Bronchial epithelial cell (primary cell): ENCODE data around the gene ITLN2. TPM values are rescaled to one million over a fixed set of nuclear protein-coding genes. Genes with fewer than 3 reads are reported as not detected.
"Not testable (repeated sequence)": the region's sequence is repeated elsewhere in the genome, so short reads cannot be mapped to it uniquely, and the experiment has no call there.

ENCODE experiments used
- DNase-seq: peaks from one replicate; pipeline ENCODE4 v3.0.0-alpha.2; 2010; ENCODE audit warnings: low read depth
- FAIRE-seq: peaks from 2 replicates; lab custom pipeline; 2011; peaks lifted over from hg19 to GRCh38; lab: Jason Lieb, UNC
- H3K27me3 ChIP-seq: 2 replicates; pipeline ENCODE4 v1.5.1; 2011; ENCODE audit warnings: low read length; ENCODE audit not compliant: control insufficient read depth, insufficient read depth
- H3K36me3 ChIP-seq: 2 replicates; pipeline ENCODE4 v1.5.1; 2011; ENCODE audit warnings: low read length; ENCODE audit not compliant: control insufficient read depth, insufficient read depth
- H3K4me3 ChIP-seq: 2 replicates; pipeline ENCODE4 v1.5.1; 2011; ENCODE audit warnings: mild to moderate bottlenecking, low read depth, low read length, control low read depth
- total RNA-seq: library from RNA; depleted of rRNA; stranded (reverse); fragments of >200 nt; gene quantifications from 2 replicates; pipeline ENCODE4 v1.2.1, GENCODE V29; 2014
- TF ChIP-seq, protein P1 (sequence below): IDR thresholded peaks from 2 replicates; pipeline ENCODE4 v1.5.1; 2011; ENCODE audit warnings: mild to moderate bottlenecking, moderate library complexity, low read length, control low read depth, inconsistent platforms; ENCODE audit not compliant: insufficient read depth, severe bottlenecking

Gene ITLN2
- total RNA-seq, 1 donor from 2014 or later = 0.26 TPM

DNA sequence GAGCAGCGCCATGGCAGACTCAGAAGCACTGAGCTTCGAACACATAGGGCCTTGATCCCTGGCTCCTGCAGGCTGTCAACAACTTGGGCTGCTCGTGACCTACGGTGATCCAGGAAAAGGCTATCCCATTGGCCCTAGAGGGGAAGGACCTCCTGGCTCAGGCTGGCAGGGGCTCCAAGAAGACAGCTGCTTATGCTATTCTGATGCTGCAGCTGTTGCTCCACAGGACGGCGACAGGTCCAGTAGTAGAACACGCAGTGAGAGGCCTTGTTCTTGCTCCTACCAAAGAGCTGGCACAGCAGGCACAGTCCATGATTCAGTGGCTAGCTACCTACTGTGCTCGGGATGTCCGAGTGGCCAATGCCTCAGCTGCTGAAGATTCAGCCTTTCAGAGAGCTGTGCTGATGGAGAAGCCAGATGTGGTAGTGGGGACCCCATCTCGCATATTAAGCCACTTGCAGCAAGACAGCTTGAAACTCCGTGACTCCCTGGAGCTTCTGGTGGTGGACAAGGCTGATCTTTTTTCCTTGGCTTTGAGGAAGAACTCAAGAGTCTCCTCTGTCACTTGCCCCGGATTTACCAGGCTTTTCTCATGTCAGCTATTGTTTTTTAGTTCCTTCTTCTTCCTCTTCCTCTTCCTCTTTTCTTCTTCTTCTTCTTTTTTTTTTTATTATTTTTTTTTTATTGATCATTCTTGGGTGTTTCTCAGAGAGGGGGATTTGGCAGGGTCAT is 18.9 kb downstream of the ITLN2 start:
- no peak overlapping the region for H3K4me3 ChIP-seq
- FAIRE-seq (no peak), DNase-seq (no peak)
- TF ChIP-seq, protein P1, sequence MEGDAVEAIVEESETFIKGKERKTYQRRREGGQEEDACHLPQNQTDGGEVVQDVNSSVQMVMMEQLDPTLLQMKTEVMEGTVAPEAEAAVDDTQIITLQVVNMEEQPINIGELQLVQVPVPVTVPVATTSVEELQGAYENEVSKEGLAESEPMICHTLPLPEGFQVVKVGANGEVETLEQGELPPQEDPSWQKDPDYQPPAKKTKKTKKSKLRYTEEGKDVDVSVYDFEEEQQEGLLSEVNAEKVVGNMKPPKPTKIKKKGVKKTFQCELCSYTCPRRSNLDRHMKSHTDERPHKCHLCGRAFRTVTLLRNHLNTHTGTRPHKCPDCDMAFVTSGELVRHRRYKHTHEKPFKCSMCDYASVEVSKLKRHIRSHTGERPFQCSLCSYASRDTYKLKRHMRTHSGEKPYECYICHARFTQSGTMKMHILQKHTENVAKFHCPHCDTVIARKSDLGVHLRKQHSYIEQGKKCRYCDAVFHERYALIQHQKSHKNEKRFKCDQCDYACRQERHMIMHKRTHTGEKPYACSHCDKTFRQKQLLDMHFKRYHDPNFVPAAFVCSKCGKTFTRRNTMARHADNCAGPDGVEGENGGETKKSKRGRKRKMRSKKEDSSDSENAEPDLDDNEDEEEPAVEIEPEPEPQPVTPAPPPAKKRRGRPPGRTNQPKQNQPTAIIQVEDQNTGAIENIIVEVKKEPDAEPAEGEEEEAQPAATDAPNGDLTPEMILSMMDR = no peak
- H3K27me3 ChIP-seq = no peaks in the 10 kb centered on the region
- H3K36me3 ChIP-seq = no peaks in the 10 kb centered on the region

DNA sequence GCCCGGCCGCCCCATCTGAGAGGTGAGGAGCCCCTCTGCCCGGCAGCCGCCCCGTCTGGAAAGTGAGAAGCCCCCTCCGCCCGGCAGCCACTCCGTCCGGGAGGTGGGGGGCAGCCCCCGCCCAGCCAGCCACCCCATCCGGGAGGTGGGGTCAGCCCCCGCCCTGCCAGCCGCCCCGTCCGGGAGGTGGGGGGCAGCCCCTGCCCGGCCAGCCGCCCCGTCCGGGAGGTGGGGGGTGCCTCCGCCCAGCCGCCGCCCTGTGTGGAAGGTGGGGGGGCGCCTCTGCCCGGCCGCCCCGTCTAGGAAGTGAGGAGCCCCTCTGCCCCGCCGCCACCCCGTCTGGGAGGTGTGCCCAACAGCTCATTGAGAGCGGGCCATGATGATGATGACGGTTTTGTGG is 21.3 kb downstream of the ITLN2 start:
- H3K27me3 ChIP-seq, DNase-seq, FAIRE-seq, H3K4me3 ChIP-seq, H3K36me3 ChIP-seq: not testable (repeated sequence)

DNA sequence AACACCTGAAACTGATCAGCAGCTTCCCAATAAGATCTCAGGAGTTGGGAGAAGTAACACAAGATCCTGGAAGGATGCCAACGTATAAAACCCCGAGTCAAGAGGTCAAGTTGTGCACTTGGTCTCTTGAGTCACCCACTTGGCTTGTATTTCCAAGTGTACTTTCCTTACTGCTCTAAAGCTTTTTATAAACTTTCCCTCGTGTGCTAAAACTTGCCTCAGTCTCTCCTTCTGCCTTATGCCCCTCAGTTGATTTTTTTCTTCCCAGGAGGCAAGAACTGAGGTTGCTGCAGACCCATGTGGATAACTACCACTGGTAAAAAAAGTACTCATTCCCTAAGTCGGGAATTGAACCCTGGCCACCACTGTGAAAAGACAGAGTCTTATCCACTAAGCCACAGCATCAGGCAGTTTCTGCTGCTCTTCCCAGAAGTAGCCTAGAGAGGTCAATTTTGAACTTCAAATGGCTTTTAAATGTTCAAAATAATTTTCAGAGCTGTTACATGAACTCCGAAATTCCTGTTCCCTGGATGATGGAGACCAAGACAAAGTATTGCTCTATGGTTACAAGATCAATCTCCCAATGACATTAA is 28.9 kb downstream of the ITLN2 start:
- TF ChIP-seq, protein P1 = no peak
- Histone ChIP-seq H3K4me3 (no peak overlapping the region), H3K36me3 (no peaks in the 10 kb centered on the region), H3K27me3 (no peaks in the 10 kb centered on the region)
- DNase-seq = no peak
- FAIRE-seq = no peak

DNA sequence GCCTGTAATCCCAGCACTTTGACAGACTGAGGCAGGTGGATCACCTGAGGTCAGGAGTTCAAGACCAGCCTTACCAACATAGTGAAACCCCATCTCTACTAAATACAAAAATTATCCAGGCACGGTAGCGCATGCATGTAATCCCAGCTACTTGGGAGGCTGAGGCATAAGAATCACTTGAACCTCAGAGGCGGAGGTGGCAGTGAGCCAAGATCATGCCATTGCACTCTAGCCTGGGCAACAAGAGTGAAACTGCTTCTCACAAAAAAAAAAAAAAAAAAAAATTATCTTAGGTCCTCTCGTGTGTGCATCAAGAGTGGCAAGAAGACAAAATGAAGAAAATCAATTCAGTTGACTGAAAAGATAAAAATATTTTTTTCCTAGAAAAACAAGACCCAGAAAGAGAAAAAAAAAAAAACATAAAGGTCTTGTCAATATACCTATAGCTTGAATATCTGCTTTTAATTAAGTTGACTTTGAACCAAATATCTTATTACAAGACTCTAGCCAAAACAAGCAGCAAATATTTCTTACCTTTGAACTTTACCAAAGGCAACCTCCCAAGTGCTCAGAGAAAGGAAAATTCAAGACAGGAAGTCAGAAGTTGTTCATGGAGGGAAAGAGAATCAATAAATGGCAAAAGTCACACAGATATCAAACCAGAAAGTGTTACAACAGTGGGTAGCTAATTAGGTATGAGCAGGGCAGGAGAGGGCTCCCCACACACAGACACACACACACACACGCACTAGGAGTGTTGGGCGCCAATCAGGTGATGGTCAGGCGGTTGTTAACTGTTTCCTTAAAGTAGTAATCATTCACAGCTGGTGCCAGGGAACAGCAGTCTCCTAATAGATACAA is 29.6 kb downstream of the ITLN2 start:
- Histone ChIP-seq H3K36me3 (no peaks in the 10 kb centered on the region), H3K4me3 (no peak overlapping the region), H3K27me3 (no peaks in the 10 kb centered on the region)
- TF ChIP-seq, protein P1 = no peak
- DNase-seq (no peak), FAIRE-seq (no peak)

DNA sequence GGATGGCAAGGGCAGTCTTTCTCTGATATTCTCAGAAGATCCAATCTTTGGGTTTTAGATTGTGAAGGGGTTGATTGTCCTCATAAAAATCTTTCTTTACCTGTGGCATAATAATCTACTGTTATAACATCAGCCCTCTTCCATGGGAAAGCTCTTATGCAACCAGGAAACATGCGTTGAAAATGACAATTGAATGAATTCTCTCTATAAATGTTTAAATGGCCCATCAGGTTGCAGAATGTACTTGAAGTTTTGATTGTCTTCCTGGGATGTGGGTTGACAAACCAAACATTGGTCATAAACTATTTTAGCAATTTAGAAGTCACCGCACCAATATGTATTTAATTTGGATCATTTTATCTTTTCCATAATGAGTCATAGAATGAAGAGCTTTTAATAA is 37.9 kb downstream of the ITLN2 start:
- DNase-seq (no peak), FAIRE-seq (no peak)
- peaks cover 3% of the 10 kb centered on the region for H3K27me3 ChIP-seq
- TF ChIP-seq, protein P1 = no peak
- H3K4me3 ChIP-seq = no peak overlapping the region
- H3K36me3 ChIP-seq = no peaks in the 10 kb centered on the region

DNA sequence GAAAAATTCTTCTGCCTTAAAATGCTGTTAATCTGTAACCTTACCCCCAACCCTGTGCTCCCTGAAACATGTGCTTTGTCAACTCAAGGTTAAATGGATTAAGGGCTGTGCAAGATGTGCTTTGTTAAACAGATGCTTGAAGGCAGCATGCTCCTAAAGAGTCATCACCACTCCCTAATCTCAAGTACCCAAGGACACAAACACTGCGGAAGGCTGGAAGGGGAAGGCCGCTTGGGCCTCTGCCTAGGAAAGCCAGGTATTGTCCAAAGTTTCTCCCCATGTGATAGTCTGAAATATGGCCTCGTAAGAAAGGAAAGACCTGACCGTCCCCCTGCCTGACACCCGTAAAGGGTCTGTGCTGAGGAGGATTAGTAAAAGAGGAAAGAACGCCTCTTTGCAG is 41.4 kb downstream of the ITLN2 start:
- not testable (repeated sequence) for H3K27me3 ChIP-seq, FAIRE-seq, H3K4me3 ChIP-seq, DNase-seq, H3K36me3 ChIP-seq
